Endothelial cell of umbilical vein (primary cell): ENCODE measurements around the gene GCLC.

Experiments
- CTCF ChIP-seq, 2 donors: IDR thresholded peaks; 1 replicate in 1 of 2; 2 replicates in 1 of 2; pipeline ENCODE4 v1.5.1; 2011; ENCODE audit warnings: low read length in 2 of 2, mild to moderate bottlenecking in 2 of 2, moderate library complexity in 2 of 2, control low read depth in 1 of 2, inconsistent platforms in 1 of 2, low read depth in 1 of 2; ENCODE audit not compliant: insufficient read depth in 1 of 2; ENCODE audit errors: extremely low read depth in 1 of 2
- GATA2 ChIP-seq: IDR thresholded peaks from 2 replicates; pipeline ENCODE4 v1.7.0; 2011; ENCODE audit warnings: low read depth, mild to moderate bottlenecking, moderate library complexity, mixed read lengths, low read length; ENCODE audit not compliant: insufficient read length, insufficient read depth
- JUN ChIP-seq: IDR thresholded peaks from 2 replicates; pipeline ENCODE4 v1.6.1; 2011; ENCODE audit warnings: borderline replicate concordance, low read depth; ENCODE audit not compliant: insufficient read length, insufficient read depth
- MAX ChIP-seq: IDR thresholded peaks from 2 replicates; pipeline ENCODE4 v1.6.1; 2011; ENCODE audit not compliant: insufficient read depth, insufficient read length
- MYC ChIP-seq: IDR thresholded peaks from one replicate; pipeline ENCODE4 v1.6.1; 2011; ENCODE audit warnings: mild to moderate bottlenecking, low read depth, low read length
- POLR2A ChIP-seq: IDR thresholded peaks from 2 replicates; pipeline ENCODE4 v1.6.1; 2012; ENCODE audit warnings: low read depth, mild to moderate bottlenecking, control low read depth, low read length
- POLR2AphosphoS5 ChIP-seq: IDR thresholded peaks from 2 replicates; pipeline ENCODE4 v1.6.1; 2012; ENCODE audit warnings: low read depth, mild to moderate bottlenecking, control low read depth, low read length, moderate library complexity; ENCODE audit not compliant: insufficient read depth

- TF ChIP-seq POLR2A (no peak), CTCF (IDR thresholded peaks at IDR 0.05; ENCODE audit: extremely low read depth in 1 of 2, insufficient read depth in 1 of 2, low read depth in 1 of 2, low read length in 2 of 2) (no peak), POLR2AphosphoS5 (no peak), MAX (no peak), GATA2 (no peak), MYC (no peak), JUN (no peak)
These were observed 47.0 kb upstream of the GCLC start for GRCh38 chr6:53591873-53592272.
